ENCODE measurements around the gene ZNF273.

ZNF273 gene

DNA sequence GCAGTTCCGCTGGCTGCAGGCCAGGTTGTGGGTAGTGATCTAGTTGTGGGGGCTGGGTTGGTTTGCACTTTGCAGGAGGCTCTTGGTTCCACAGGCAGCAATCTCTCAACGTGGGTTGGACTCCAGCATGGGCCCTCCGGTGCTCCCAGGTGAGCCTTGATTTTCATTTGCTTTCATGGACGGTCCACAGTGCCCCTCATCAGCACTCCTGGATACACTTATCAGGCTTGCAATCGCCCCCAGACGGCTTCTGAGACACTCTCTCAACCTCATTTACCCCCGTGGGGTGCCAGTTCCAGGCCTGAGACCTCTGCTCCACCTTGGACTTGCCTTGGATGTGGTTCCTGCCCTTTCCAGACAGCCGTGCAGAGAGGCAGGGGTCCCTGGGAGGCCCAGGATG is 31.3 kb upstream of the ZNF273 start:
- Histone ChIP-seq H3K27ac (no peak overlapping the region), H3K4me3 (ENCODE audit: low read depth, low read length) (no peak overlapping the region), H3K36me3 (replicated peaks) (no peaks in the 10 kb centered on the region), H3K27me3 (replicated peaks) (no peaks in the 10 kb centered on the region)
- in situ Hi-C loops (cut with HindIII; ENCODE audit: low pct_ligation_motif_present, low sequenced_read_pairs) = no loop called here
- TF ChIP-seq, protein P1, sequence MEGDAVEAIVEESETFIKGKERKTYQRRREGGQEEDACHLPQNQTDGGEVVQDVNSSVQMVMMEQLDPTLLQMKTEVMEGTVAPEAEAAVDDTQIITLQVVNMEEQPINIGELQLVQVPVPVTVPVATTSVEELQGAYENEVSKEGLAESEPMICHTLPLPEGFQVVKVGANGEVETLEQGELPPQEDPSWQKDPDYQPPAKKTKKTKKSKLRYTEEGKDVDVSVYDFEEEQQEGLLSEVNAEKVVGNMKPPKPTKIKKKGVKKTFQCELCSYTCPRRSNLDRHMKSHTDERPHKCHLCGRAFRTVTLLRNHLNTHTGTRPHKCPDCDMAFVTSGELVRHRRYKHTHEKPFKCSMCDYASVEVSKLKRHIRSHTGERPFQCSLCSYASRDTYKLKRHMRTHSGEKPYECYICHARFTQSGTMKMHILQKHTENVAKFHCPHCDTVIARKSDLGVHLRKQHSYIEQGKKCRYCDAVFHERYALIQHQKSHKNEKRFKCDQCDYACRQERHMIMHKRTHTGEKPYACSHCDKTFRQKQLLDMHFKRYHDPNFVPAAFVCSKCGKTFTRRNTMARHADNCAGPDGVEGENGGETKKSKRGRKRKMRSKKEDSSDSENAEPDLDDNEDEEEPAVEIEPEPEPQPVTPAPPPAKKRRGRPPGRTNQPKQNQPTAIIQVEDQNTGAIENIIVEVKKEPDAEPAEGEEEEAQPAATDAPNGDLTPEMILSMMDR (IDR thresholded peaks at IDR 0.05; ENCODE audit: low read depth, low read length, missing control alignments) = no peak
- DNase-seq = no peak

DNA sequence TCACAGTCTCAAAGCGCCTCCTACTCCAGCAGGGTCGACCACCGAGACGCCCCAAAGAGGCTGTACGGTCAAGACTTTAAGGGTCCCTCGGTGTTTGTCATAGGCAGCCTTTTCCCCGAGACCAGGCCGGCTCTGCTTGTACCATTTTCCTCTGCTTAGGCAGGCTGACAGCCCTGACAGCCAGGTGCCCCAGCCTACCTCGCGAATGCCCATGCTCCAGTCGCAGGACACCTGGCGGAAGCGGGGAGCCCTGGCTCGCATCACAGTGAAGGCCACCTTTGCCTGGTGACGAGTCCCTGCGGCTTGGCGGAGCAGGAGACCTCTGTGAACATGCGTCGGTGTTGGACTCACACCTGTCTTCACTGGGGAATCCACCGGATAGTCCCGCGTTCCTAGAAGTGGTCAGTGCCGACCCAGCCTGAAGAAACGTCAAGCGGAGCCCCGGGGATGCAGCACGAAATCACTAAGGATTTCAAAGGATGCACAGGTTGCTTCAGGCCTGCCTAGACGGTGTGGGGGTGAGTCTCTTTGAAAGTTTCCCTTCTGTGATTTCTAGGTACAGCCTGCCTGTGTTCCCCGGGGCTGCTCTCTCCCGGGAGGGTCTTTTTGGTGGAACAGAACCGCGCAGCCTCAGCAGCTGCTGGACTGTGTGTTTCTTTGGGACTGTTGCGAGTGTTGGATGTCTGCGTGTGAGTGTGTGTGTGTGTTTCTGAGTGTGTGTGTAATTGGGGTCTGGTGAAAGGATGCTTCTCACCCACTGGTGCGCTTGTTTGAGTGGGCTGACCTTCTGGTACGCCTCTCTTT is 30.5 kb upstream of the ZNF273 start:
- Histone ChIP-seq H3K4me3 (ENCODE audit: low read depth, low read length) (no peak overlapping the region), H3K27ac (no peak overlapping the region), H3K36me3 (replicated peaks) (no peaks in the 10 kb centered on the region), H3K27me3 (replicated peaks) (no peaks in the 10 kb centered on the region)
- in situ Hi-C loops (cut with HindIII; ENCODE audit: low pct_ligation_motif_present, low sequenced_read_pairs) = no loop called here
- DNase-seq = no peak
- TF ChIP-seq, protein P1 (IDR thresholded peaks at IDR 0.05; ENCODE audit: low read depth, low read length, missing control alignments) = no peak

DNA sequence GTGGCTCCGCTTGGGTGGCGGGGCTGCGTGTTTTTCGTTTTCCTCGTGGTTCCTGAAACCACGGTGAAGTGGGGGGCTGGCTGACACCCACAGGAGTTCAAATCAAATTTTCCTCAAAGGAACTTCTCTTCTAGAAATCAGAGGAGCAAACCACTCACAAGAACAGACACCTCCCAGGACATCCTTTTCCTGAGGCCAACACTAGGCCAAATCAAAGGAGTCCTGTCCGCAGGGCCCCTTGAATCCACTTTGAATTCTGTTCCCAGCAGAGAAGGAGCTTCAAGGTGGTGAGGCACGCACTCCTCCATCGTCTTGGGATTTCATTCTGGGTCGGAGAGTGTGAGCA is 29.9 kb upstream of the ZNF273 start:
- TF ChIP-seq, protein P1 (IDR thresholded peaks at IDR 0.05; ENCODE audit: low read depth, low read length, missing control alignments) = no peak
- H3K27me3 ChIP-seq (replicated peaks) = no peaks in the 10 kb centered on the region
- DNase-seq = no peak
- no peaks in the 10 kb centered on the region for H3K36me3 ChIP-seq (replicated peaks)
- no peak overlapping the region for H3K4me3 ChIP-seq (ENCODE audit: low read depth, low read length)
- in situ Hi-C loops (cut with HindIII; ENCODE audit: low pct_ligation_motif_present, low sequenced_read_pairs) = no loop called here
- no peak overlapping the region for H3K27ac ChIP-seq

DNA sequence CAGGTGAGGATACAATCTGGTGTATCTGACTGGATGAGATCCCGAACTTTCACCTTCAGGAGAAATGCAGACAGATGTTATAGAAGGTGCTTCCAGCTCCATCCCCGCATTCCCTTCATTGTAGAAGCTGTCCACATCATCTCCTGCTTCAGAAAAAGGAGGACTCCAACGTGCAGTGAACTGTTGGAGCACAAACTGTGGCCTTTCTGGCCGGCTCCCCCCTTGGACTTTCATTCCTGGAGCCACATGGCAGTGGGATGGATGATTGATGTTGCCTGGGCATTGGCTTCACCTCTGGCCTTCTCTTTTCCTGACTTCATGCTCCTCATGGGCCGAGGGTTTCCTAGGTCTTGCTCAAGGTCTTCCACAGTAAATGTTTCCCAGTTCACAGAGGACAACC is 29.6 kb upstream of the ZNF273 start:
- no peaks in the 10 kb centered on the region for H3K27me3 ChIP-seq (replicated peaks)

DNA sequence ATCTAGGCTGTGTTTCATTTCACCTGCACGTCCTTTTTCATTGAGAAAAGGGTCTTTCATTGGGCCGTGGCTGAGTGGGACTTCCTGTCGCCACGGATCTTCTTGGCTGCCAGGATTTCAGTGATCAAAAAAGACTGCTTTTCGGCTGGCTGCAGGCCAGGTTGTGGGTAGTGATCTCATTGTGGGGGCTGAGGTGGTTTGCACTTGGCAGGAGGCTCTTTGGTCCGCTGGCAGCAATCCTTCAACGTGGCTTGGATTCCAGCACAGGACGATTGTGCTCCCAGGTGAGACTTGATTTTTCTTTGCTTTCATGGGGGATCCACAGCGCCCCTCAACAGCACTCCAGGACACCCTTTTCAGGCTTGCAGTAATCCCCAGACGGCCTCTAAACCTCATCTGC is 29.0 kb upstream of the ZNF273 start:
- H3K27me3 ChIP-seq (replicated peaks) = no peaks in the 10 kb centered on the region
- H3K4me3 ChIP-seq (ENCODE audit: low read depth, low read length) = no peak overlapping the region
- in situ Hi-C loops (cut with HindIII; ENCODE audit: low pct_ligation_motif_present, low sequenced_read_pairs) = no loop called here
- TF ChIP-seq, protein P1 (IDR thresholded peaks at IDR 0.05; ENCODE audit: low read depth, low read length, missing control alignments) = no peak
- no peak for DNase-seq
- H3K27ac ChIP-seq = no peak overlapping the region
- no peaks in the 10 kb centered on the region for H3K36me3 ChIP-seq (replicated peaks)

More for the DNA sequence above, 29.6 kb upstream of the ZNF273 start:
- in situ Hi-C loops (cut with HindIII; ENCODE audit: low pct_ligation_motif_present, low sequenced_read_pairs) = no loop called here
- no peak for DNase-seq
- H3K36me3 ChIP-seq (replicated peaks) = no peaks in the 10 kb centered on the region
- H3K4me3 ChIP-seq (ENCODE audit: low read depth, low read length) = no peak overlapping the region
- H3K27ac ChIP-seq = no peak overlapping the region
- TF ChIP-seq, protein P1 (IDR thresholded peaks at IDR 0.05; ENCODE audit: low read depth, low read length, missing control alignments) = no peak

Measured in brain microvascular endothelial cell (primary cell).